GM19395 (cell line): ENCODE measurements around the gene PLOD3.

ENCODE experiments used
- ATAC-seq: cut with Tn5 transposase; IDR thresholded peaks from one replicate; pipeline ENCODE4 v1.9.1; 2021; ENCODE audit warnings: mild to moderate bottlenecking, moderate library complexity; ENCODE audit not compliant: unreplicated experiment

Gene PLOD3

GRCh38 chr7:101239191-101239950, 22.0 kb upstream of the PLOD3 start:
- no peak for ATAC-seq

- no peak for ATAC-seq
Observed at GRCh38 chr7:101238226-101239182, 21.1 kb upstream of the PLOD3 start.

GRCh38 chr7:101237206-101238067, 20.1 kb upstream of the PLOD3 start, which contains the start of gene CLDN15:
TSS of gene CLDN15 (minus strand) at chr7:101237802. CDS start at chr7:101237581, 221 bp downstream.
- no peak for ATAC-seq

- ATAC-seq = no peak
Observed at GRCh38 chr7:101236292-101236835, 19.0 kb upstream of the PLOD3 start.

- no peak for ATAC-seq
Observed at GRCh38 chr7:101235522-101235921, 18.1 kb upstream of the PLOD3 start.

- no peak for ATAC-seq
Observed at GRCh38 chr7:101235050-101235449, 17.7 kb upstream of the PLOD3 start.

- ATAC-seq = no peak
Observed at GRCh38 chr7:101234636-101235035, 17.3 kb upstream of the PLOD3 start.

- no peak for ATAC-seq
Observed at GRCh38 chr7:101233907-101234547, 16.6 kb upstream of the PLOD3 start.

GRCh38 chr7:101232141-101232850, 14.9 kb upstream of the PLOD3 start:
- no peak for ATAC-seq

- ATAC-seq = no peak
Observed at GRCh38 chr7:101231644-101232043, 14.3 kb upstream of the PLOD3 start.

GRCh38 chr7:101226721-101227120, 9.3 kb upstream of the PLOD3 start:
- ATAC-seq = no peak

GRCh38 chr7:101225650-101226049, 8.3 kb upstream of the PLOD3 start:
- no peak for ATAC-seq

GRCh38 chr7:101223528-101223927, 6.1 kb upstream of the PLOD3 start:
- ATAC-seq = no peak

- no peak for ATAC-seq
Observed at GRCh38 chr7:101222275-101222830, 5.0 kb upstream of the PLOD3 start.

GRCh38 chr7:101220295-101220694, 2.9 kb upstream of the PLOD3 start:
- no peak for ATAC-seq

GRCh38 chr7:101218236-101219125, 1.1 kb upstream of the PLOD3 start:
- ATAC-seq = peak; percentile 14

GRCh38 chr7:101216860-101217387, 457 bp downstream of the PLOD3 start:
- ATAC-seq = peak; percentile 12
